ENCODE measurements around the gene ACTBL2. TPM values are rescaled to one million over a fixed set of nuclear protein-coding genes. Genes with fewer than 3 reads are reported as not detected.
"Not testable (repeated sequence)": the region's sequence is repeated elsewhere in the genome, so short reads cannot be mapped to it uniquely, and the experiment has no call there.

The ACTBL2 gene
- total and polyA plus RNA-seq, 10 donors, result not detected

GRCh38 chr5:57524348-57525060, 41.9 kb upstream of the ACTBL2 start:
- peaks cover 0 to 12% (median 0%) of the 10 kb centered on the region in 8 donors for H3K9me3 ChIP-seq
- 63 to 78% (median 73%) methylated on average over 6 of the region's 6 CpGs for WGBS, 5 donors
- no peak for DNase-seq
- TF ChIP-seq POLR2A (IDR thresholded peaks at IDR 0.05) (no peak), POLR2AphosphoS5 (IDR thresholded peaks at IDR 0.05) (no peak)
- TF ChIP-seq, protein P1, sequence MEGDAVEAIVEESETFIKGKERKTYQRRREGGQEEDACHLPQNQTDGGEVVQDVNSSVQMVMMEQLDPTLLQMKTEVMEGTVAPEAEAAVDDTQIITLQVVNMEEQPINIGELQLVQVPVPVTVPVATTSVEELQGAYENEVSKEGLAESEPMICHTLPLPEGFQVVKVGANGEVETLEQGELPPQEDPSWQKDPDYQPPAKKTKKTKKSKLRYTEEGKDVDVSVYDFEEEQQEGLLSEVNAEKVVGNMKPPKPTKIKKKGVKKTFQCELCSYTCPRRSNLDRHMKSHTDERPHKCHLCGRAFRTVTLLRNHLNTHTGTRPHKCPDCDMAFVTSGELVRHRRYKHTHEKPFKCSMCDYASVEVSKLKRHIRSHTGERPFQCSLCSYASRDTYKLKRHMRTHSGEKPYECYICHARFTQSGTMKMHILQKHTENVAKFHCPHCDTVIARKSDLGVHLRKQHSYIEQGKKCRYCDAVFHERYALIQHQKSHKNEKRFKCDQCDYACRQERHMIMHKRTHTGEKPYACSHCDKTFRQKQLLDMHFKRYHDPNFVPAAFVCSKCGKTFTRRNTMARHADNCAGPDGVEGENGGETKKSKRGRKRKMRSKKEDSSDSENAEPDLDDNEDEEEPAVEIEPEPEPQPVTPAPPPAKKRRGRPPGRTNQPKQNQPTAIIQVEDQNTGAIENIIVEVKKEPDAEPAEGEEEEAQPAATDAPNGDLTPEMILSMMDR (IDR thresholded peaks at IDR 0.05 in 8 of 11, conservative IDR thresholded peaks at IDR 0.05 in 3 of 11), result no peak
- no peak overlapping the region for H3K27ac ChIP-seq
- no peaks in the 10 kb centered on the region for H3K27me3 ChIP-seq (replicated peaks in 1 of 7)
- no peaks in the 10 kb centered on the region for H3K4me1 ChIP-seq
- no peaks in the 10 kb centered on the region for H3K36me3 ChIP-seq
- no peak overlapping the region for H3K4me3 ChIP-seq
- intact Hi-C loops (cut with DNase I; ENCODE audit: low total_unique reads), result no loop called here

DNA sequence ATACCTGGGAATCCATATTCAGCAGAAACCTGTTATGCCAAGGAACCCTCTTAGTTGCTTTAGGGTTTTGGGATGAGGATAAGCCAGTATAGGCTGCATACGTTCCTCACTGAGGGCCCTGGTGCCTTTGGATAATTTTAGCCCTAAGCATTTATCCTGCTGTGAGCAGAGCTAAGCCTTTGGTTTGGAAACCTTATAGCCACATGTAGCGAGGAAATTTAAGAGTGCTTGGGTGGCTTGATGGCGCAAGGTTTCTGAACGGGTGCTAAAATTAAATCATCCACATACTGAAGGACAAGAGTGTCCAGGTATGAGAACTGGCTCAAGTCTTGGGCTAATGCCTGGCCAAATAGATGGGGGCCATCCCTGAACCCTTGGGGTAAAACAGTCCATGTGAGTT, 39.9 kb upstream of the ACTBL2 start:
- DNase-seq; H3K36me3 ChIP-seq; H3K27ac ChIP-seq; H3K4me3 ChIP-seq; H3K27me3 ChIP-seq (replicated peaks in 1 of 7); intact Hi-C loops (cut with DNase I; ENCODE audit: low total_unique reads); H3K4me1 ChIP-seq: not testable (repeated sequence)
- peaks cover 0 to 17% (median 0%) of the 10 kb centered on the region in 8 donors for H3K9me3 ChIP-seq
- WGBS, 5 donors, result 86 to 96% (median 93%) methylated on average over 4 of the region's 4 CpGs

GRCh38 chr5:57518415-57518814, 35.8 kb upstream of the ACTBL2 start:
- H3K4me3 ChIP-seq; intact Hi-C loops (cut with DNase I; ENCODE audit: low total_unique reads); H3K36me3 ChIP-seq; H3K4me1 ChIP-seq; H3K27me3 ChIP-seq (replicated peaks in 1 of 7); H3K27ac ChIP-seq: not testable (repeated sequence)
- peaks cover 0 to 17% (median 0%) of the 10 kb centered on the region in 8 donors for H3K9me3 ChIP-seq
- WGBS, 5 donors, result 85 to 96% (median 94%) methylated on average over 11 to 17 of the region's 17 CpGs
- DNase-seq, result peak; percentile 68

GRCh38 chr5:57517250-57517649, 34.6 kb upstream of the ACTBL2 start:
- Histone ChIP-seq H3K27me3 (replicated peaks in 1 of 7) (no peaks in the 10 kb centered on the region), H3K4me3 (no peak overlapping the region), H3K9me3 (peaks cover 0 to 17% (median 0%) of the 10 kb centered on the region in 8 donors), H3K27ac (no peak overlapping the region), H3K36me3 (no peaks in the 10 kb centered on the region), H3K4me1 (no peaks in the 10 kb centered on the region)
- 72 to 87% (median 81%) methylated on average over 1 of the region's 1 CpG for WGBS, 5 donors
- DNase-seq, result no peak
- TF ChIP-seq POLR2A (IDR thresholded peaks at IDR 0.05) (no peak), POLR2AphosphoS5 (IDR thresholded peaks at IDR 0.05) (no peak)
- TF ChIP-seq, protein P1 (IDR thresholded peaks at IDR 0.05 in 8 of 11, conservative IDR thresholded peaks at IDR 0.05 in 3 of 11), result no peak
- intact Hi-C loops (cut with DNase I; ENCODE audit: low total_unique reads), result no loop called here

DNA sequence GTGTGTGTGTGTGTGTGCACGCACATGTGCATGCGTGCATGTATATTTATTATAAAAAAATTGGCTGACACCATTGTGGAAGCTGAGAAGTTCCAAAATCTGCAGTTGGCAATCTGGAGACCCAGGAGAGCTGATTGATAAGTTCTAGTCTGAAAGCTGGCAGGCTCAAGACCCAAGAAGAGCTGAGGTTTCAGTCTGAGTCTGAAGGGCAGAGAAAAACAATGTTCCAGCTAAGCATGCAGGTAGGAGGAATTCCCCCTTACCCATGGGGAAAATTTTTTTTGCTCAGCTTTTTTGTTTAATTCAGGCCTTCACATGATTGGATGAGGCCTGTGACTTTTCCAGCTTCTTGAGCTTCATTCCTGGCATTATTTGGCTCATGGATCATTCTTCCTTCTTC, 31.2 kb upstream of the ACTBL2 start:
- TF ChIP-seq, protein P1 (IDR thresholded peaks at IDR 0.05 in 8 of 11, conservative IDR thresholded peaks at IDR 0.05 in 3 of 11), result no peak
- no peak overlapping the region for H3K4me3 ChIP-seq
- H3K4me1 ChIP-seq, result no peaks in the 10 kb centered on the region
- WGBS, 5 donors, result 93 to 99% (median 95%) methylated on average over 2 of the region's 2 CpGs
- no peak for DNase-seq
- no peaks in the 10 kb centered on the region for H3K36me3 ChIP-seq
- peaks cover 0 to 5% (median 0%) of the 10 kb centered on the region in 8 donors for H3K9me3 ChIP-seq
- no peak overlapping the region for H3K27ac ChIP-seq
- no peaks in the 10 kb centered on the region for H3K27me3 ChIP-seq (replicated peaks in 1 of 7)
- intact Hi-C loops (cut with DNase I; ENCODE audit: low total_unique reads), result no loop called here
